Measurements from ENCODE around the gene TAF1.

- TF ChIP-seq PHF8 (IDR thresholded peaks at IDR 0.05; ENCODE audit: borderline replicate concordance, low read length) (no peak), EZH2 (IDR thresholded peaks at IDR 0.05; ENCODE audit: borderline replicate concordance, low read depth, low read length) (no peak), TAL1 (IDR thresholded peaks at IDR 0.05) (no peak), ZNF431 (CRISPR knock-in tag; IDR thresholded peaks at IDR 0.05) (no peak), POLR2AphosphoS2 (IDR thresholded peaks at IDR 0.05; ENCODE audit: low read length) (no peak)
- TF ChIP-seq, protein P1, sequence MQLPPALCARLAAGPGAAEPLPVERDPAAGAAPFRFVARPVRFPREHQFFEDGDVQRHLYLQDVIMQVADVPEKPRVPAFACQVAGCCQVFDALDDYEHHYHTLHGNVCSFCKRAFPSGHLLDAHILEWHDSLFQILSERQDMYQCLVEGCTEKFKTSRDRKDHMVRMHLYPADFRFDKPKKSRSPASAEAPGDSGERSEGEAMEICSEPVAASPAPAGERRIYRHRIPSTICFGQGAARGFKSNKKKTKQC (CRISPR knock-in tag; IDR thresholded peaks at IDR 0.05): no peak
- TF ChIP-seq, protein P2, sequence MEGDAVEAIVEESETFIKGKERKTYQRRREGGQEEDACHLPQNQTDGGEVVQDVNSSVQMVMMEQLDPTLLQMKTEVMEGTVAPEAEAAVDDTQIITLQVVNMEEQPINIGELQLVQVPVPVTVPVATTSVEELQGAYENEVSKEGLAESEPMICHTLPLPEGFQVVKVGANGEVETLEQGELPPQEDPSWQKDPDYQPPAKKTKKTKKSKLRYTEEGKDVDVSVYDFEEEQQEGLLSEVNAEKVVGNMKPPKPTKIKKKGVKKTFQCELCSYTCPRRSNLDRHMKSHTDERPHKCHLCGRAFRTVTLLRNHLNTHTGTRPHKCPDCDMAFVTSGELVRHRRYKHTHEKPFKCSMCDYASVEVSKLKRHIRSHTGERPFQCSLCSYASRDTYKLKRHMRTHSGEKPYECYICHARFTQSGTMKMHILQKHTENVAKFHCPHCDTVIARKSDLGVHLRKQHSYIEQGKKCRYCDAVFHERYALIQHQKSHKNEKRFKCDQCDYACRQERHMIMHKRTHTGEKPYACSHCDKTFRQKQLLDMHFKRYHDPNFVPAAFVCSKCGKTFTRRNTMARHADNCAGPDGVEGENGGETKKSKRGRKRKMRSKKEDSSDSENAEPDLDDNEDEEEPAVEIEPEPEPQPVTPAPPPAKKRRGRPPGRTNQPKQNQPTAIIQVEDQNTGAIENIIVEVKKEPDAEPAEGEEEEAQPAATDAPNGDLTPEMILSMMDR (IDR thresholded peaks at IDR 0.05 in 2 of 3, conservative IDR thresholded peaks at IDR 0.05 in 1 of 3; ENCODE audit: insufficient read depth in 2 of 3, low read depth in 1 of 3, low read length in 3 of 3): no peak
- TF ChIP-seq, protein P3, sequence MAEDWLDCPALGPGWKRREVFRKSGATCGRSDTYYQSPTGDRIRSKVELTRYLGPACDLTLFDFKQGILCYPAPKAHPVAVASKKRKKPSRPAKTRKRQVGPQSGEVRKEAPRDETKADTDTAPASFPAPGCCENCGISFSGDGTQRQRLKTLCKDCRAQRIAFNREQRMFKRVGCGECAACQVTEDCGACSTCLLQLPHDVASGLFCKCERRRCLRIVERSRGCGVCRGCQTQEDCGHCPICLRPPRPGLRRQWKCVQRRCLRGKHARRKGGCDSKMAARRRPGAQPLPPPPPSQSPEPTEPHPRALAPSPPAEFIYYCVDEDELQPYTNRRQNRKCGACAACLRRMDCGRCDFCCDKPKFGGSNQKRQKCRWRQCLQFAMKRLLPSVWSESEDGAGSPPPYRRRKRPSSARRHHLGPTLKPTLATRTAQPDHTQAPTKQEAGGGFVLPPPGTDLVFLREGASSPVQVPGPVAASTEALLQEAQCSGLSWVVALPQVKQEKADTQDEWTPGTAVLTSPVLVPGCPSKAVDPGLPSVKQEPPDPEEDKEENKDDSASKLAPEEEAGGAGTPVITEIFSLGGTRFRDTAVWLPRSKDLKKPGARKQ (CRISPR knock-in tag; IDR thresholded peaks at IDR 0.05): no peak
Measured at GRCh38 chrX:71458866-71459265, 92.7 kb downstream of the TAF1 start.

Measured in K562 (cell line).